Fibroblast of lung (primary cell): ENCODE measurements around the gene ZNF148.

Experiments used
- CTCF ChIP-seq, 2 donors: IDR thresholded peaks in 1 of 2; conservative IDR thresholded peaks in 1 of 2; 1 replicate in 1 of 2; 2 replicates in 1 of 2; pipeline ENCODE4 v1.5.1; 2011 to 2012; ENCODE audit warnings: low read length in 2 of 2, control low read depth in 1 of 2, inconsistent platforms in 1 of 2, low read depth in 1 of 2, mild to moderate bottlenecking in 1 of 2
- EZH2 ChIP-seq: IDR thresholded peaks from 2 replicates; pipeline ENCODE4 v1.5.1; 2012; ENCODE audit warnings: low read length, control low read depth, mild to moderate bottlenecking; ENCODE audit errors: missing control alignments

- TF ChIP-seq EZH2 (no peak), CTCF (conservative IDR thresholded peaks at IDR 0.05 in 1 of 2, IDR thresholded peaks at IDR 0.05 in 1 of 2; ENCODE audit: low read depth in 1 of 2, low read length in 2 of 2) (no peak)
These were observed 35.8 kb upstream of the ZNF148 start for GRCh38 chr3:125410922-125411321.
